ENCODE measurements around the gene TUBB3.

TUBB3 gene

DNA sequence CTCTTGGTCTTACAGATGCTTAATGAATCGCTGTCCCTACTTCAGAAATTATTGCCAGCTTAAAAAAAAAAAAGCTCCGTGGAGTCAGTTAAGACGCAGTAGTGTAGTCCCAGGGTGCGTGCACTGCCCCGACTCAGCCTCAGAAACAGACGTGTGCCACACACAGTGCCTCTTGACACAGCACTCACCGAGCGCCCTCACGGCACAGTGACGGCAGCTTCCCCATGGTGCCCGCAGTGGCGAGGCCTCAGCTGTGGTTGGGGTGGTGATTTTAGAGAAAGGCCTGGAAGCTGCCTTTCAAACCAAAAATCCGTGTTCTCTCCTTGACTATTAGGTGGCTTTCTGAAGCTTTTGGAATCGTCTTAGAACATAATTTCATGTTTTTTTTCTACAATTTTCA is 35.9 kb upstream of the TUBB3 start:
- no peak overlapping the region for H3K27ac ChIP-seq
- no peak for TF ChIP-seq ZFX (IDR thresholded peaks at IDR 0.05; ENCODE audit: borderline replicate concordance)
- TF ChIP-seq, protein P1, sequence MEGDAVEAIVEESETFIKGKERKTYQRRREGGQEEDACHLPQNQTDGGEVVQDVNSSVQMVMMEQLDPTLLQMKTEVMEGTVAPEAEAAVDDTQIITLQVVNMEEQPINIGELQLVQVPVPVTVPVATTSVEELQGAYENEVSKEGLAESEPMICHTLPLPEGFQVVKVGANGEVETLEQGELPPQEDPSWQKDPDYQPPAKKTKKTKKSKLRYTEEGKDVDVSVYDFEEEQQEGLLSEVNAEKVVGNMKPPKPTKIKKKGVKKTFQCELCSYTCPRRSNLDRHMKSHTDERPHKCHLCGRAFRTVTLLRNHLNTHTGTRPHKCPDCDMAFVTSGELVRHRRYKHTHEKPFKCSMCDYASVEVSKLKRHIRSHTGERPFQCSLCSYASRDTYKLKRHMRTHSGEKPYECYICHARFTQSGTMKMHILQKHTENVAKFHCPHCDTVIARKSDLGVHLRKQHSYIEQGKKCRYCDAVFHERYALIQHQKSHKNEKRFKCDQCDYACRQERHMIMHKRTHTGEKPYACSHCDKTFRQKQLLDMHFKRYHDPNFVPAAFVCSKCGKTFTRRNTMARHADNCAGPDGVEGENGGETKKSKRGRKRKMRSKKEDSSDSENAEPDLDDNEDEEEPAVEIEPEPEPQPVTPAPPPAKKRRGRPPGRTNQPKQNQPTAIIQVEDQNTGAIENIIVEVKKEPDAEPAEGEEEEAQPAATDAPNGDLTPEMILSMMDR (IDR thresholded peaks at IDR 0.05), result no peak

GRCh38 chr16:89890200-89890599 is 32.9 kb upstream of the TUBB3 start:
- TF ChIP-seq, protein P1 (IDR thresholded peaks at IDR 0.05), result no peak
- no peak for TF ChIP-seq ZFX (IDR thresholded peaks at IDR 0.05; ENCODE audit: borderline replicate concordance)
- no peak overlapping the region for H3K27ac ChIP-seq

- no peak overlapping the region for H3K27ac ChIP-seq
- TF ChIP-seq, protein P1 (IDR thresholded peaks at IDR 0.05), result no peak
- TF ChIP-seq ZFX (IDR thresholded peaks at IDR 0.05; ENCODE audit: borderline replicate concordance), result no peak
These were observed 32.1 kb upstream of the TUBB3 start for GRCh38 chr16:89890886-89891657.

DNA sequence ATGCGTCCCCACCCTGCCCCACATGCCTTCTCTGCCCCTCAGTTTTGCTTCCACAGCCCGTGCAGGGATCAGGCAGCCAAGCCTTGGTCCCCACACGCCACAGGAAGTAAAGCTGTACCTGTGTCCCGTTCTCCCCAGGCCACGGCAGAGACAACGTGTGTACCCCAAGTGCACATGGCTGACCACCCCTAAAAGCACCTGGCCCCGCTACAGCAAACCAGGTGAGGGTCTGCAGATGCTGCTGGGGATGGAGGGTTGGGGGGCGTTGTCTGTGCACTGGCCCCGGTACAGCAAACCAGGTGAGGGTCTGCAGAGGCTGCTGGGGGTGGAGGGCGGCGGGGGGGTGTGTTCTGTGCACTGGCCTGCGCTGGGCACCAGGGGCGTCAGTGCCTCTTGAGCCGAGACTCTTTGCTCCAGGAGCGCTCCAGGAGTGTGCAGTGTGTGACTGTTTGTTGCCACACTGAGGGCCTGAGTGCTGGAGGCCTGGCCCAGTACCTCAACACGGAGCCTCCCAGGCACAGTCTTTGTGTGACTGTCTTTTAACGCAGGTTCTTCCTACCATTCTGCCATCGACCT is 31.0 kb upstream of the TUBB3 start:
- H3K27ac ChIP-seq, result no peak overlapping the region
- TF ChIP-seq, protein P1 (IDR thresholded peaks at IDR 0.05), result no peak
- TF ChIP-seq ZFX (IDR thresholded peaks at IDR 0.05; ENCODE audit: borderline replicate concordance), result no peak

DNA sequence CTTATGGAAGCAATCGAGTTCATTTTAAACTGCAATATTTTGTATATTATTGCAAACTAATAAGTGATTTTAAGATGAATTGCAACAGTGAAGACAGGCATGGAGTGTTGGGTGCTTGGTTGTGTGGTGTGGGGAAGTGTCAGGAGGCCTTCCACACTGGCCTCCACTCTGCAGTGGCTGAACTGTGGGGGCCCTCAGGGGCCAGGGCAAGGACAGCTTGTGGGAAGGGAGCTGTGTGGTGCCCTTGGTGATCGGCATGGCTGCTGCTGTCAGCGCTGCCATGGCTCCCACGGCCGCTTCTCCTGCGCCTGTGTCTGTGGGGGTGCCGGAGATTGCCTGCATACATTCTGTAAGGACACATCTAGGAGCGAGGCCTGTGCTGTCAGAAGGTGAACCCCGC is 30.5 kb upstream of the TUBB3 start:
- no peak overlapping the region for H3K27ac ChIP-seq
- TF ChIP-seq, protein P1 (IDR thresholded peaks at IDR 0.05), result no peak
- no peak for TF ChIP-seq ZFX (IDR thresholded peaks at IDR 0.05; ENCODE audit: borderline replicate concordance)

- H3K27ac ChIP-seq, result no peak overlapping the region
- no peak for TF ChIP-seq ZFX (IDR thresholded peaks at IDR 0.05; ENCODE audit: borderline replicate concordance)
- TF ChIP-seq, protein P1 (IDR thresholded peaks at IDR 0.05), result no peak
These were observed 29.2 kb upstream of the TUBB3 start for GRCh38 chr16:89893642-89894548.

All from 22Rv1 (cell line).